ENCODE data around the gene ABCA3.

Gene ABCA3

GRCh38 chr16:2366660-2367309, 26.3 kb upstream of the ABCA3 start:
- TF ChIP-seq CTCF (IDR thresholded peaks at IDR 0.05; ENCODE audit: borderline replicate concordance, control extremely low read depth, extremely low read depth, insufficient read depth, missing control alignments) = no peak
- in situ Hi-C loops (cut with MboI; ENCODE audit: low sequenced_read_pairs, unreplicated experiment) = no loop called here
- DNase-seq (ENCODE audit: low spot score) = peak; percentile 36

- in situ Hi-C loops (cut with MboI; ENCODE audit: low sequenced_read_pairs, unreplicated experiment) = no loop called here
- DNase-seq (ENCODE audit: low spot score) = no peak
These were observed 25.1 kb upstream of the ABCA3 start for GRCh38 chr16:2365397-2366294.

GRCh38 chr16:2364638-2365210, 24.2 kb upstream of the ABCA3 start:
- in situ Hi-C loops (cut with MboI; ENCODE audit: low sequenced_read_pairs, unreplicated experiment) = no loop called here

More at GRCh38 chr16:2365397-2366294, 25.1 kb upstream of the ABCA3 start:
- TF ChIP-seq CTCF (IDR thresholded peaks at IDR 0.05; ENCODE audit: borderline replicate concordance, control extremely low read depth, extremely low read depth, insufficient read depth, missing control alignments) = no peak

GRCh38 chr16:2362218-2362617, 21.7 kb upstream of the ABCA3 start:
- in situ Hi-C loops (cut with MboI; ENCODE audit: low sequenced_read_pairs, unreplicated experiment) = no loop called here
- DNase-seq (ENCODE audit: low spot score) = no peak
- TF ChIP-seq CTCF (IDR thresholded peaks at IDR 0.05; ENCODE audit: borderline replicate concordance, control extremely low read depth, extremely low read depth, insufficient read depth, missing control alignments) = no peak

More at GRCh38 chr16:2364638-2365210, 24.2 kb upstream of the ABCA3 start:
- no peak for TF ChIP-seq CTCF (IDR thresholded peaks at IDR 0.05; ENCODE audit: borderline replicate concordance, control extremely low read depth, extremely low read depth, insufficient read depth, missing control alignments)
- no peak for DNase-seq (ENCODE audit: low spot score)

- TF ChIP-seq CTCF (IDR thresholded peaks at IDR 0.05; ENCODE audit: borderline replicate concordance, control extremely low read depth, extremely low read depth, insufficient read depth, missing control alignments) = no peak
- in situ Hi-C loops (cut with MboI; ENCODE audit: low sequenced_read_pairs, unreplicated experiment) = no loop called here
- DNase-seq (ENCODE audit: low spot score) = no peak
These were observed 20.6 kb upstream of the ABCA3 start for GRCh38 chr16:2361129-2361528.

GRCh38 chr16:2359919-2360318, 19.4 kb upstream of the ABCA3 start:
- no peak for TF ChIP-seq CTCF (IDR thresholded peaks at IDR 0.05; ENCODE audit: borderline replicate concordance, control extremely low read depth, extremely low read depth, insufficient read depth, missing control alignments)
- in situ Hi-C loops (cut with MboI; ENCODE audit: low sequenced_read_pairs, unreplicated experiment) = no loop called here
- no peak for DNase-seq (ENCODE audit: low spot score)
